ENCODE data around the gene CCL28. TPM values are rescaled to one million over a fixed set of nuclear protein-coding genes. Genes with fewer than 3 reads are reported as not detected.

The CCL28 gene
- total RNA-seq, 1 donor from 2014 or later = 0.46 TPM

- H3K9me3 Mint-ChIP-seq (ENCODE audit: unreplicated experiment) = peaks cover 7% of the 10 kb centered on the region
Measured at GRCh38 chr5:43358301-43358700, 53.9 kb downstream of the CCL28 start.

GRCh38 chr5:43357878-43358281 lies 54.3 kb downstream of the CCL28 start:
- Mint-ChIP-seq H3K9me3 (ENCODE audit: unreplicated experiment) (peaks cover 7% of the 10 kb centered on the region), H3K27ac (ENCODE audit: unreplicated experiment) (no peak overlapping the region), H3K4me3 (ENCODE audit: unreplicated experiment) (no peak overlapping the region), H3K36me3 (ENCODE audit: low read depth, unreplicated experiment) (no peaks in the 10 kb centered on the region), H3K27me3 (ENCODE audit: unreplicated experiment) (peaks cover 1% of the 10 kb centered on the region), H3K4me1 (ENCODE audit: unreplicated experiment) (peaks cover 8% of the 10 kb centered on the region)
- TF ChIP-seq, protein P1, sequence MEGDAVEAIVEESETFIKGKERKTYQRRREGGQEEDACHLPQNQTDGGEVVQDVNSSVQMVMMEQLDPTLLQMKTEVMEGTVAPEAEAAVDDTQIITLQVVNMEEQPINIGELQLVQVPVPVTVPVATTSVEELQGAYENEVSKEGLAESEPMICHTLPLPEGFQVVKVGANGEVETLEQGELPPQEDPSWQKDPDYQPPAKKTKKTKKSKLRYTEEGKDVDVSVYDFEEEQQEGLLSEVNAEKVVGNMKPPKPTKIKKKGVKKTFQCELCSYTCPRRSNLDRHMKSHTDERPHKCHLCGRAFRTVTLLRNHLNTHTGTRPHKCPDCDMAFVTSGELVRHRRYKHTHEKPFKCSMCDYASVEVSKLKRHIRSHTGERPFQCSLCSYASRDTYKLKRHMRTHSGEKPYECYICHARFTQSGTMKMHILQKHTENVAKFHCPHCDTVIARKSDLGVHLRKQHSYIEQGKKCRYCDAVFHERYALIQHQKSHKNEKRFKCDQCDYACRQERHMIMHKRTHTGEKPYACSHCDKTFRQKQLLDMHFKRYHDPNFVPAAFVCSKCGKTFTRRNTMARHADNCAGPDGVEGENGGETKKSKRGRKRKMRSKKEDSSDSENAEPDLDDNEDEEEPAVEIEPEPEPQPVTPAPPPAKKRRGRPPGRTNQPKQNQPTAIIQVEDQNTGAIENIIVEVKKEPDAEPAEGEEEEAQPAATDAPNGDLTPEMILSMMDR (IDR thresholded peaks at IDR 0.05; ENCODE audit: unreplicated experiment) = no peak
- DNase-seq (ENCODE audit: low spot score) = no peak

More at GRCh38 chr5:43358301-43358700, 53.9 kb downstream of the CCL28 start:
- Mint-ChIP-seq H3K4me1 (ENCODE audit: unreplicated experiment) (peaks cover 8% of the 10 kb centered on the region), H3K27me3 (ENCODE audit: unreplicated experiment) (peaks cover 1% of the 10 kb centered on the region), H3K27ac (ENCODE audit: unreplicated experiment) (no peak overlapping the region), H3K36me3 (ENCODE audit: low read depth, unreplicated experiment) (no peaks in the 10 kb centered on the region), H3K4me3 (ENCODE audit: unreplicated experiment) (no peak overlapping the region)
- DNase-seq (ENCODE audit: low spot score) = no peak
- TF ChIP-seq, protein P1 (IDR thresholded peaks at IDR 0.05; ENCODE audit: unreplicated experiment) = no peak

- TF ChIP-seq, protein P1 (IDR thresholded peaks at IDR 0.05; ENCODE audit: unreplicated experiment) = no peak
- Mint-ChIP-seq H3K4me1 (ENCODE audit: unreplicated experiment) (peaks cover 8% of the 10 kb centered on the region), H3K4me3 (ENCODE audit: unreplicated experiment) (no peak overlapping the region), H3K9me3 (ENCODE audit: unreplicated experiment) (peaks cover 7% of the 10 kb centered on the region), H3K27ac (ENCODE audit: unreplicated experiment) (no peak overlapping the region), H3K27me3 (ENCODE audit: unreplicated experiment) (peaks cover 1% of the 10 kb centered on the region), H3K36me3 (ENCODE audit: low read depth, unreplicated experiment) (no peaks in the 10 kb centered on the region)
- DNase-seq (ENCODE audit: low spot score) = no peak
Measured at GRCh38 chr5:43357067-43357466, 55.1 kb downstream of the CCL28 start.

DNA sequence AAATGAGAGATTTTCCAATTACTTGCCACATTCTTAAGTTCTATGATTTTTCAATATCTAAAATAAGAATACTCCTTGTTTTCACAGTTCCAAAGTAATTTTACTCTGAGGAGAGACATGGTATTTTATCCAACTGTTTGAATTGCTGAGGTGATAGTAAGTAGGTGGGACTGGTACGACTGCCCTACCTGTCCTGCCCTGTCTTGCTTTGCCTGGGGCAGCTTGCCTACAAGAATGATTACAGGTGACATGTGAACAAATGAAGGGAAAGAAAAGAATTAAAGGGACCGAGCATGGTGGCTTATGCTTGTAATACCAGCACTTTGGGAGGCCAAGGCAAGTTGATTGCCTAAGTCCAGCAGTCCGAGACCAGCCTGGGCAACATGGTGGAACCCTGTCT lies 57.4 kb downstream of the CCL28 start:
- DNase-seq (ENCODE audit: low spot score) = no peak
- Mint-ChIP-seq H3K27ac (ENCODE audit: unreplicated experiment) (no peak overlapping the region), H3K27me3 (ENCODE audit: unreplicated experiment) (peaks cover 1% of the 10 kb centered on the region), H3K4me3 (ENCODE audit: unreplicated experiment) (no peak overlapping the region), H3K4me1 (ENCODE audit: unreplicated experiment) (peaks cover 8% of the 10 kb centered on the region), H3K36me3 (ENCODE audit: low read depth, unreplicated experiment) (no peaks in the 10 kb centered on the region), H3K9me3 (ENCODE audit: unreplicated experiment) (peaks cover 6% of the 10 kb centered on the region)
- TF ChIP-seq, protein P1 (IDR thresholded peaks at IDR 0.05; ENCODE audit: unreplicated experiment) = no peak

DNA sequence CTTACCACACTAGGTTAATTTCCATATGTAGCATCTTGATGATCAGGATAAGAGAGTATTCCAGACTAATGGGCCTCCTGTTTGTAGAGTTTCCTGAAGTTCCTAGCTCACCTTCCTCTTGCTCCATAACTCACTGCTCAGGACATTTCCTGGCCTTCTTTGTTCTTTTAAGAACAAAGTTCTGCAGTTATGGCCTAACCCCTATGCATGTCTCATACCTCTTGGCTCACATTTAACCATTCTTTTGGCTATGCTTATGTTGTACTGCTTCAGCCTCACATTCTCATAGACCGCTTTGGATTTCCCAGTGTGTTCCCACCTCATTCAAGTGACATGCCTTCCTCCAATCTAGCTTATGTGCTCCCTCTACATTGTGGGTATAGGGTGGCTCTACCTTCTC lies 58.5 kb downstream of the CCL28 start:
- no peaks in the 10 kb centered on the region for H3K36me3 Mint-ChIP-seq (ENCODE audit: low read depth, unreplicated experiment)
- TF ChIP-seq, protein P1 (IDR thresholded peaks at IDR 0.05; ENCODE audit: unreplicated experiment) = no peak
- H3K4me3 Mint-ChIP-seq (ENCODE audit: unreplicated experiment) = no peak overlapping the region
- no peaks in the 10 kb centered on the region for H3K9me3 Mint-ChIP-seq (ENCODE audit: unreplicated experiment)
- peaks cover 1% of the 10 kb centered on the region for H3K27me3 Mint-ChIP-seq (ENCODE audit: unreplicated experiment)
- no peak overlapping the region for H3K27ac Mint-ChIP-seq (ENCODE audit: unreplicated experiment)
- peaks cover 8% of the 10 kb centered on the region for H3K4me1 Mint-ChIP-seq (ENCODE audit: unreplicated experiment)
- DNase-seq (ENCODE audit: low spot score) = no peak
